ENCODE measurements around the gene ZNF773.
"Not testable (repeated sequence)": the region's sequence is repeated elsewhere in the genome, so short reads cannot be mapped to it uniquely, and the experiment has no call there.

ZNF773 gene

GRCh38 chr19:57499680-57500395, at the start of gene ZNF773:
Gene ZNF773, plus strand, starts transcription at chr19:57499938. Its CDS starts 143 bp downstream, at chr19:57500081.
- DNase-seq (ENCODE audit: low spot score), result peak; percentile 96

DNA sequence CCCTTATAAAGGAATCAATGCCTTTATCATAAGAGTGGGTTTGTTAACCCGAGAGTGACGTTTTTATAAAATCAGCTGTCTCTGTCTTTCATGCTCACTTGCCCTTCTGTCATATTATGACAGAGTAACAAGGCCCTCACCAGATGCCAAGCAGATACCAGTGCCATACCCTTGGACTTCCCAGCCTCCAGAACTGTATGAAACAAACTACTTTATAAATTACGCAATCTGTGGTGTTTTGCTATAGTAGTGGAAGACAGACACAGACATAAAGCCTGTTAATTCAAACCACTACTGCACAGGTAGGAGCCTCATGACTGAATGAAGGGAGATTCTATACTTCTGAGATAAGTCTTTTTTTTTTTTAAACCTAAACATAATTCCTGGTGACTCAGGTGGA, 47.4 kb upstream of the ZNF773 start:
- no peak for DNase-seq (ENCODE audit: low spot score)

- peak; percentile 35 for DNase-seq (ENCODE audit: low spot score)
Observed at GRCh38 chr19:57465680-57466381, 33.9 kb upstream of the ZNF773 start.

DNA sequence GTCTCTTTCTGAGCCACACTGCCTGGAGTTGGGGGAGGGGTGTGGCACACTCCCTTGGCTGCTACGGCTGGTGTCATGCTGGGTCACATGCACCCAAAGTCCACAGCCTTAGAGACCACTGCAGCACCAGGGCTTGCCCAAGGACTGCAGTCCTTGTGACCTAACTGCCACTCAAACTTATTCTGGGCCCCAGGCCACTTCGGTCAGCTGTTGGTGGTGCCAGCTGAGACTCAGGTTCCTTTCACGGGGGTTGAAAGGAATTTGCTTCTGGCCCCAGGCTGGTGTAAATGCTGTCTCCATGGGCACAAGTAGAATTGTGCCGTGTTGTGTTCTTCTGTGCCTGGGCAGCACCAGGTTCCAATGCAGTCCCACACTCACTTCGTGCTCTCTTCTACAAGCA, 33.2 kb upstream of the ZNF773 start:
- DNase-seq (ENCODE audit: low spot score), result no peak

DNA sequence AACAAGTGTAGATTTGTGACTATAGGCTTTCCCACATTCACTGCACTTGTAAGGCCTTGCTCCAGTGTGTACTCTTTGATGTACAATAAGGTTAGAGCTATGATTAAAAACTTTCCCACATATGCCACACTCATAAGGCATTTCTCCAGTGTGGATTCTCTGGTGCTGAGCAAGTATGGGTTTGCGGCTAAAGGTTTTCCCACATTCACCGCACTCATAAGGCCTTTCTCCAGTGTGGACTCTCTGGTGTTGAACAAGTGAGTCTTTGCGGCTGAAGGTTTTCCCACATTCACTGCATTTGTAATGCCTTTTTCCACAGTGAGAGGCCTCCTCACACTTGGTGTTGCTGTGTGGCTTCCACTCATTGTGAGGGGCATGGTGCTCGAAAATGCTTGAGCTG, 26.1 kb upstream of the ZNF773 start:
- no peak for DNase-seq (ENCODE audit: low spot score)

- DNase-seq (ENCODE audit: low spot score), result peak; percentile 97
Observed at GRCh38 chr19:57477191-57478008, 22.3 kb upstream of the ZNF773 start, which contains the start of gene ZNF772. Gene ZNF772, minus strand, starts transcription at chr19:57477566. Its CDS starts 257 bp downstream, at chr19:57477309.

GRCh38 chr19:57487477-57488298, 12.1 kb upstream of the ZNF773 start, which contains the start of gene ZNF419:
Gene ZNF419, plus strand, starts transcription at chr19:57487750. Its CDS starts 201 bp downstream, at chr19:57487951.
- DNase-seq (ENCODE audit: low spot score), result peak; percentile 94

DNA sequence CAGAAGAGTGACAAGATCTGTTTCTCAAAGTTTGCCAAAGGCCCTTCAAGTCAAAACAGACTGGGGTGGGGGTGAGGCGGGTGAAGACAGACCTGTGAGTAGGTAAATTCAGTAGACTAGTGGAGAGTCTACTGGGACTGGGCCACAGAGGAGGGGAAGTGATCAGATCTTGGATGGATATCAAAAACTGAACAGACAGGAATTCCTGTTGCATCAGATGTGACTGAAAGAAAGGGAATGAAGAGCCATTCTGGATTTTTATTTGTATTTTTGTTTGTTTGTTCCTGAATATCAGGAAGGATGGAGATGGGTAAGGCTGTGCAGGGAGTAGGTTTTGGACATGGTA, 11.5 kb upstream of the ZNF773 start:
- not testable (repeated sequence) for DNase-seq (ENCODE audit: low spot score)

DNA sequence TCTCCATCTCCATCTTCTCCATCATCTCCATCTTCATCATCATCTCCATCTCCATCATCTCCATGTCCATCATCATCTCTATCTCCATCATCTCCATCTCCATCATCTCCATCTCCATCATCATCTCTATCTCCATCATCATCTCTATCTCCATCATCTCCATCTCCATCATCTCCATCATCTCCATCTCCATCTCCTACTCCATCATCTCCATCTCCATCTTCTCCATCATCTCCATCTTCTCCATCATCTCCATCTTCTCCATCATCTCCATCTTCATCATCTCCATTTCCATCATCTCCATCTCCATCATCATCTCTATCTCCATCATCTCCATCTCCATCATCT, 432 bp upstream of the ZNF773 start:
- not testable (repeated sequence) for DNase-seq (ENCODE audit: low spot score)

GRCh38 chr19:57500400-57500799, 662 bp downstream of the ZNF773 start:
- peak; percentile 12 for DNase-seq (ENCODE audit: low spot score)

- DNase-seq (ENCODE audit: low spot score), result no peak
Observed at GRCh38 chr19:57506163-57506562, 6.4 kb downstream of the ZNF773 start.

GRCh38 chr19:57511484-57511883, 11.7 kb downstream of the ZNF773 start:
- no peak for DNase-seq (ENCODE audit: low spot score)

- DNase-seq (ENCODE audit: low spot score), result no peak
Observed at GRCh38 chr19:57512845-57513244, 13.1 kb downstream of the ZNF773 start.

DNA sequence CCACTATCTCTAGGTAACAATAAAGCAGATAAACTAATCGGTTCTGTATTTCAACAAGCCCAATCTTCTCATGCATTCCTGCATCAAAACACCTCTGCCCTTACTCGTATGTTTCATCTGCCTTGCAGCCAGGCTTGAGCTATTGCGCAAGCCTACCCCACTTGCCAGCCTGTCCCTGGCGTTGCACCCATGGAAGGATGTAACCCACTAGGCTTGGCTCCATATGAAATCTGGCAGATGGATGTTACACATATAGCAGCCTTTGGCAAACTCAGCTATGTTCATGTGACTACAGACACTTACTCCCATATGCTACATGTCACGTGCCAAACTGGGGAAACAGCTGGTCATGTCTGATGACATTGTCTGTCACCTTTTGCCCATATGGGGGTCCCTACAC, 15.5 kb downstream of the ZNF773 start:
- no peak for DNase-seq (ENCODE audit: low spot score)

DNA sequence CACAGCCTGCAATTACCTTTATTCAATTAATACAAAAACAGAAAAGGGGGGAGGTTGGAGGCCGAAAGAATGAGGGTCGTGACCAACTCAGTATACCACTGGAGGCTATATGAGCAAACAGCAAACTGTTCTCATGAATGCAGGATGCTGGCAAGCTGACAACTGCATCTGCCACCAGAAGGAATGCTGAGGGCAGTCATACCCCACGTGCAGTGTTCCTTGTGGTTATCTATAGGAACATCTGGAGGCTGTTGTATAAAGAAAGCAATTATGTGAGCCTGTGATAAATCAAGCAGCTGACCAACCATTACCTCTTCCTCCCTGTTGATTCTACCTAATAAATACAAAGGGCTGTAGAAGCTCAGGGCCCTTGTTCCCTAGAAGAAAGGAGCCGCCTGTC, 18.3 kb downstream of the ZNF773 start:
- DNase-seq (ENCODE audit: low spot score), result not testable (repeated sequence)

DNA sequence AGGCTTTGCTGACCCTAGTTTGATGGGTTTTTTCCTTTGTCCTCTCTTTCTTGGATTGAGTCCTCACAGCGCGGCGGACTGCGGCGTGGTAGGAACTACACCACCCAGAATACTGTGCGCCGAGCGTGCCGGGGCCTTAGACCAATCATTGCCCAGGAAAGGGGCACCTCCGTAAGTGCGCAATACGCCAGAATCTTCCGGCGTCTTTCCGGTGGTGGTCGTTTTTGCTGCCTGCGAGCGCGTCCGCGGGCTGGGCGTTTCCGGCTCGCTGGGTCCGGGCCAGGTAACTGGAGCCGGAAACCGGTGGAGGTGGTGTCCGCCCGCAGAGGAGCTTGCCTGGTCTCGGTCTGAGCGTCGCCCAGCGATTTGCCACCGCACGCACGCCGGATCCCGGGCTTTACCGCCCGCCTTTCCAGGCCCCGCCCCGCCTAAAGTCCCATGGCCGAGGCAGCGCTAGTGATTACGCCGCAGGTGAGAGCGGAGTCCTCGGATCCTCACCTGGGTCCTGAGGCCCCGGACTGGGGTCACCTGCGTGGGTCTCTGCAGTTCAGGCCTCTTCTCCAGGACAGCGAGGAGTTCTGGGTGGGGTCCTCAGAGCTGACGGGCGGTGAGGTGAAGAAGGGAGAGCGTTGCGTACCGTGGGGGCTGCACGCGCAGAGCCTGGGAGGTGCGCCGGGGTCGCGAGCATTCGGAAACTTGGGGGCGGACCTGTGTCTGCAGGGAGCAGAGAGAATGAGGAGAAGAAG, 27.6 kb downstream of the ZNF773 start, which contains the start of gene ZNF549:
TSS of gene ZNF549 (plus strand) at position 221 of the 746 bp plus-strand sequence. CDS start at position 439, 218 bp downstream.
- peak; percentile 95 for DNase-seq (ENCODE audit: low spot score)

DNA sequence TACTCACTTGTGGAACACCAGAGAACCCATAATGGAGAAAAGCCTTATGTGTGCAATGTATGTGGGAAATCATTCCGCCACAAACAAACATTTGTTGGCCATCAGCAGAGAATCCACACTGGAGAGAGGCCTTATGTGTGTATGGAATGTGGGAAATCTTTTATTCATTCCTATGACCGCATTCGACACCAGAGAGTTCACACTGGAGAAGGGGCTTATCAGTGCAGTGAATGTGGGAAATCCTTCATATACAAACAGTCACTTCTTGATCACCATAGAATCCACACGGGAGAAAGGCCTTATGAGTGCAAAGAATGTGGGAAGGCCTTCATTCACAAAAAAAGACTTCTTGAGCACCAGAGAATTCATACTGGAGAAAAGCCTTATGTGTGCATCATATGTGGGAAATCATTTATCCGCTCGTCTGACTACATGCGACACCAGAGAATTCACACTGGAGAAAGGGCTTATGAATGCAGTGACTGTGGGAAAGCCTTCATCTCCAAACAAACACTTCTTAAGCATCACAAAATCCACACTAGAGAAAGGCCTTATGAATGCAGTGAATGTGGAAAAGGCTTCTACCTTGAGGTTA, 38.3 kb downstream of the ZNF773 start:
- no peak for DNase-seq (ENCODE audit: low spot score)

DNA sequence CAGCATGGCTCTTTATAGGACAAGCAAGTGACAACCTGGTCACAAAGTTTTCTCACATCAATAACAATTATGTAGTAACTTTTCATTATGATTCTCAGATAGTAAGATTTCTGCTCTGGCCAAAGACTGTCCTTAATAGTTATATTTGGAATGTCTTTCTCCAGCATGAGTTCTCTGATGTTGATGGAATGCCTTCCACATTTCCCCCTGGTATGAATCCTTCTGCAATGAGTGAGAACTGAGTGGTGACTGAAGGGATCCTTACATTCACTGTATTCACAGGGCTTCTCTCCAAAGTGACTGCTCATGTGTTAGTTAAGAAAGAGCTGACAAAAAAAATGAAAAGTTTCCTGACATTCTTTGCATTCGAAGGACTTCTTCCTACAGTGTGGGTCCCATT, 46.8 kb downstream of the ZNF773 start:
- no peak for DNase-seq (ENCODE audit: low spot score)

DNA sequence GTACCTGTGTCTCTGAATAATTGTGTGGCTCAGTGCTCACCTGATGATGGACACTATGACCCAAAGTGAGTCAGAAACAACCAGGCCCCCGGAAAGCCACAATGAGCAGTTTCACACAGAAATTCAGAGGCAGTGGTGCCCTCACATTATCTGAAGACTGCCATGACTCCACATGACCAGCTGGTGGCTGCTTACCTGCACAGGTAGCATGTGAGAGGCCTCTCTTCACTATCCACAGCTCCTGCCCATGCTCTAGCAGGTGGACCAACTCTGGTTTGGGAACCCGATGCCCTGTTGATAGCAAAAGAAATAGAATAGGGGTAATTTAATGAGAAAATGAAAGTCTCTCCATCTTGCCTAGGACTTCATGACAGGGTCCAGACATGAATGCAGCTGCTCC, 52.7 kb downstream of the ZNF773 start:
- no peak for DNase-seq (ENCODE audit: low spot score)

- no peak for DNase-seq (ENCODE audit: low spot score)
Observed at GRCh38 chr19:57557659-57558058, 57.9 kb downstream of the ZNF773 start.
